Stromal cell of bone marrow (primary cell): Measurements from ENCODE around the gene TMEM174.
A peak's percentile ranks its signal among the peaks of the same experiment; 100 is the strongest.
"Not testable (repeated sequence)": the region's sequence is repeated elsewhere in the genome, so short reads cannot be mapped to it uniquely, and the experiment has no call there.

Experiments
- DNase-seq: peaks from one replicate; pipeline ENCODE4 v3.0.0-alpha.2; 2012; ENCODE audit warnings: low read depth

TMEM174 gene

DNA sequence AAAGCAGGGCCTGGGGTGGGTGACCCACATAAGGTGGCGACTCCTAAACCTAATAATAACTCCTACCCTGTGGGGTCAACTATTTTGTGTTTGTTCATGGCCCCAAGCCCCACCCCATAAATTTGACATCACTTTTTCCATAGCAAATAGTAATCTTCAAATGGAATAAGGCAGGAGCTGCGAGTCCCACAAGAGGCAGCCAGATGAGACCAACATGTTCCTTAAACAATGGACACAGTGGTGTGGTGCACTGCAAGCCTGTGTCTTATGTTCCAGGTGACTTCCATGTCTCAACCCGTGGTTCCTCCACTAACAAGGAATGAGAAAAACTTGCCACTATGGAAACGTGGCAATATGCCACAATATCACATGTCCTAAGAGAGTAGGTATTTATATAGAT, 20.6 kb downstream of the TMEM174 start:
- no peak for DNase-seq

DNA sequence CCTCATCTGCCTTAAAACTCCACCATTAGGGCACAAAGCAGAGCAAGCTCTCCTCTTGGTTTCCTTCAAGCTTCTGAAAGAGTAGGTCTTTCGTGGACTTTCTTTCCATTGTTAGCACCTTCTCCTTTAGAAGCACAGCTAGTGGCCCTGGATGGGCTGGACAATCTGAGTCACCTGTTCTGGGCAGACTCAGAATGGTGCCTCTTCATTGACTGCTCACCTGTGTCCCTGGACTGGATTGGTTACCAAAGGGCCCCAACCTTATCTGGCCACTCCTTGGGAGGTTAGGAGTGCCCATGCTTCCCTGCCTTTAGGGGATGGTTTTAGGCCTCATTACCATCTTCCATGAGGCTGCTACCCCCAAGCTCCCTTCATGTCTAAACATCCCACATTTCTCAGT, 23.2 kb downstream of the TMEM174 start:
- DNase-seq = no peak

DNA sequence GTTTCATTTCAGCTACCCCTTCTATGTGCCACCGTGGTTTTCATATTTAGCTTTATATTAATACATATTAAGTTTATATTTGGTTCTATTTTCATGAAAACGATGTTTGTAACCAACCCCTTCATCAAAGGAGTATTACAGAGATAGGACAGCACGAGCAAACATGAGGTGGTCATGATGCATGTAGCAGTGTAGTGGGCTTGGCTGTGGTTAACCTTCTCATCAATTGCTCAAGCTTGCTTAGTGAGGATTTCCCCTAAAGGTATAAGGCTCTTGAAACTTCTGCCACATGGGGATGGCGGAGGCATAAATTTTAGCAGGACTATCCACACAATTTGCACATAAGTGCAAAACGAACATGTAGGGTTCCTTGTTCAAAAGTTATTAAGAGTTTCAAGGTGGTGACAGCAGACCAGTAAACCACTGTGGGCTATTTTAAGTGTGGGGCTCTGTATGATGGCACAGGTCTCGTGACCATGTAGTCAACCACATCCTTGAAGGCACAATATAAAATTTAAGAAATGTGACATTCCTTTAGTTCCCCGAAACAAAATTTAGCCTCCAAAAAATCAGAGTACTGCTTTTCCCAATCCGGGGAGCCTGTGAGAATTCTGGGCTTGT, 24.8 kb downstream of the TMEM174 start:
- no peak for DNase-seq

DNA sequence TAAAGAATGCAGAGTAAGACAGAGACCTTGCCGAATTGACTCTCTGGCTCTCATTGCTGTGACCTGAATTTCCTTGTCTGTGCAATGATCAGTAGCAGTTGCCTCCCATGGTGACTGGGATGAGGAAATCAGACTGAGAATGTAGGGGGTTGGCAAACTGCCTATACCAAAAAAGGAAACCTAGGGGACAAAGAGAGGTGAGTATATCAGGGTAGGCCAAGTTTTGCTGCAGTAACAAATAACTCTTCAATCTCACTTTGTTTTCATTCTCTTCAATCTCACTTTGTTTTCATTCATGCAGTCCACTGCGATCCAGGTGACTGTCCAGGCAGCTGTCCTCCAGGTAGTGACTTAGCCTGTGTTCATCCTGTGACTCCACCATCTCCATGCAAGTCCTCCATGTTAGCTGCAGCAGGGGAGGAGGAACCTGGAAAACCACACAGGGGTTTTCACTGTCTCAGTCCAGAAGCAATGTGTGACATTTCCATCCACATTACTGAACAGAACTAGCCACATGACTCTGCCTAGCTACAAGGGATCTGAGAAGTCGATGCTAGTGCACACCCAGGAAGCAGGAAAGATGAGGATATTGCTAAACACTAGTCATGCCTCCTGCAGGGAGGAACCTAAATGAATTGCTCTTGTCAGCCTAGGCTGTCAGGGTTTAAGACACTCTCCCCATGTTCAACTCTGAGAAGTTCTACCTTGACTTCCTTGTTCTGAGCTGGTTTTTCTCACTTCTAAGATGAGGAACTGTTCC, 26.0 kb downstream of the TMEM174 start:
- no peak for DNase-seq

DNA sequence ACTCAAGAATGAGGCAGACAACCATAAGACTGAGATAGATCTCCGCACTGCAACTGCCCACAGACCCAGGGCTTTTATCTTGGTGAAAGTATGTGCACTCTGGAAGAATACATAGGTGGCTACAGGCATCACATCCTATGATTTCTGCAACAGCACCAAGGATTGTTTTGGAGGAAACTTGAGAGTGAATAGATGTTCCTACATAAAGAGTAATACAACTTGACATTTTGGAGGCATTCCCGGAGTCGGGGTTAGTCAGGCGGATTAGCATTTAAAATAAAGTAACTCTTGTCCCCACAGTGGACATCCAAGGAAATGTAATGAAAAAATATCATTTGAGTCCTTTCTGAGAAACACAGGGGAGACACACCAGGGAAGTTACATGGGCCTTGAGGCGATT, 26.7 kb downstream of the TMEM174 start:
- no peak for DNase-seq

DNA sequence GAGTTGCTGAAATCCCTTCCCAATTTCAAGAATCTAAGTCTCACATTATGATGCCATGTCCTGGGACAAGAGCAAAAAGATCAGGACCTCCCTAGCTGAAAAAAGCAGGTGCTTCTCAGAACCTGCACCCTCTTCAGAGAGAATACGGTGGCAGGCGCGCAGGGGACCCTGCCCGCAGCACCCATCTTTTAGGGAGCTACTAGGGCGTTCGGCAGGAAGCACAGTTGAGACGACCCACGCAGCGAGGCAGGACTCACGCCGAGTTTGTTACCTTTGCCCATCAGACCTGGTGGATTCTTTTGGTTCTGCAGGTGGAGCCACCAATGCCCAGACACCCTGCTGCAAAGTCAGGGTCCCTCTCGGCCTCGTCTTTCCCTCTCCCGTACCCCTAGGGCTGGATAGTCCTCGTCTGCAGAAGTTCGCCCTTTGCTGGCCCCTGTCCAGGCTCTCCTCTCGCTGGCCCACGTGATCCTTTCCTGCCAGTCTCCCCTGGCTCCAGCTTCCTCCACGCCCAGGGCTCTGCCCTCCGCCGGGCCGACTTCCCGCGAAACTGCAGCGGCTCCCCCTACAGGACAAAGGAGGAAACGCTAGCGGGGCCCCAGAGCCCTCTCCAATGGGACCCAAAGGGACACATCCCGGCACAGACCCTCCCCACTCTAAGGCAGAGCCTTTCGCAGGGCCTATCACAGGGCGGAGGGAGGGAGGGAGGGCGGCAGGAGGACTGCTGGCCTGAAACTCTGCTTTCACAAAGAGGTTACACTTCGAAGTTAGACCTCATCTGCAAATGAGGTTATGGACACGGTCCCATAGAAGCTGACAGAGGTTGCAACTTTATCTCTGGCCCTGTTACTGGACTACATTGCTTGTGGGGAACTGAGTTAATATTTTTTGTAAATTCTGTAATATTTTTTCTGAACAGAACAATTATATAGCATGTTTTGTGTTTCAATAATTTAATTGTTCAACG, 28.8 kb downstream of the TMEM174 start:
- DNase-seq = no peak

DNA sequence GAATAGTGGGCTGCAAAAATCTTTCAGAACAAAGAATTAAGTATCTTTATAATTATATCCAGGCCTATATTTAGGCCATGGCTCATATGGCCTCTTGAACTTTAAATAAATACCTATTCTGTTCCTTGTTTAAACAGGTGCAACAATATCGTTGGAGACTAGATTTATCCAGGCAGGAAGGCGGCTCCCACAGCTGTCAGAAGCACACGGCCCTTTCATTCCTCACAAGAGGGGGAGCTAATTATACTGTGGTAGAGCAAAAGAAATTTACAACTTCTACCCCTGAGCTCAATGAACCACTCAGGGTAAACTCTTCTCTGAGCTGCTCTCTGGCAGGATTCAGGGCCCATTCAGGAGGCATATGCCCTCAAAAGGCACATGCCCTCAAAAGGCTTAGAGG, 31.3 kb downstream of the TMEM174 start:
- DNase-seq = no peak

DNA sequence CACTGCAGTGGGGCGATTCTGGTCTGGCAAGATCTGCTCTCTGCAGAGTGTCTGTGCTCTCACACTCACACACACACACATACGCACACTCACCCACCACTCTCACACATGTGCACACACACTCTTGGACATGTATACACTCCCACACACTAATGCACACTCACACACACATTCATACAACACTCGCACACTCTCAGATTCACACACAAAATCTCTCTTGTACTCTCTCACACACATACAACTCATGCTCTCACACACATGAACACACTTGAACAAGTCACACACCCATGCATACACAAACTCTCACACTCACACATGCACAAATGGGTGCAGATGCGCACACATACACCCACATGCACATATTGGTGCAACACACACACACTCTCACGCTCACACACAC, 31.7 kb downstream of the TMEM174 start:
- DNase-seq = no peak

DNA sequence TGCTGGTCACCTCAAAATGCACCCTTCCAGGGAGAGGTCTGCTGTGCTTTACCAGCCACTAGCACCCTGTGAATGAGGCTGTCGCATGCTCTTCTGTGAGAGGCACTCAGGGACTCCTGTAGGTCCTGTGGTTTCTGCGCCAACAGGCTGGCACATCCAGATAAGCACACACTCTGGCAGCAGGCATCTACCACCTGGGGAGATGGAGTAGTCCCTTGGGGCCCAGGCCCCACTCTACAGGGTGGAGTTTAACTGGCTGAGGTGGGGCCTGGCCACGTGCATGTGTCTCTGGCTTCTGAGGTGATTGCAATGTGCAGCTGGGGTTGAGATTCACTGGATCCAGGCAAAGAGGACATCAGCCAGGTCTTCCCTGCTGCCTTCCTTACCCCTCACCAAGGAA, 32.3 kb downstream of the TMEM174 start:
- DNase-seq = no peak

DNA sequence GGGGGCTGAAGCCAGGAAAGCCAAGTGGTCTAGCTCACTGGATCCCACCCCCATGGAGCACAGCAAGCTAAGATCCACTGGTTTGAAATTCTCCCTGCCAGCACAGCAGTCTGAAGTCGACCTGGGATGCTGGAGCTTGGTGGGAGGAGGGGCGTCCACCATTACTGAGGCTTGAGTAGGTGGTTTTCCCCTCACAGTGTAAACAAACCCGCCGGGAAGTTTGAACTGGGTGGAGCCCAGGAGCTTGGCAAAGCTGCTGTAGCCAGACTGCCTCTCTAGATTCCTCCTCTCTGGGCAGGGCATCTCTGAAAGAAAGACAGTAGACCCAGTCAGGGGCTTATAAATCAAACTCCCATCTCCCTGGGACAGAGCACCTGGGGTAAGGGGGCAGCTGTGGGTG, 34.2 kb downstream of the TMEM174 start:
- not testable (repeated sequence) for DNase-seq

DNA sequence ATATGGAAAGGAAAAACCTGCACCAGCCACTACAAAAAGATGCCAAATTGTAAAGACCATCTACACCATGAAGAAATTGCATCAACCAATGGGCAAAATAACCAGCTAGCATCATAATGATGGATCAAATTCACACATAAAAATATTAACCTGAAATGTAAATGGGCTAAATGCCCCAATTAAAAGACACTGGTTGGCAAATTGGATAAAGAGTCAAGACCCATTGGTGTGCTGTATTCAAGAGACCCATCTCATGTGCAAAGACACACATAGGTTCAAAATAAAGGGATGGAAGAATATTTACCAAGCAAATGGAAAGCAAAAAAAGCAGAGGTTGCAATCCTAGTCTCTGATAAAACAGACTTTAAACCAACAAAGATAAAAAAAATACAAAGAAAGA, 36.1 kb downstream of the TMEM174 start:
- DNase-seq = not testable (repeated sequence)

DNA sequence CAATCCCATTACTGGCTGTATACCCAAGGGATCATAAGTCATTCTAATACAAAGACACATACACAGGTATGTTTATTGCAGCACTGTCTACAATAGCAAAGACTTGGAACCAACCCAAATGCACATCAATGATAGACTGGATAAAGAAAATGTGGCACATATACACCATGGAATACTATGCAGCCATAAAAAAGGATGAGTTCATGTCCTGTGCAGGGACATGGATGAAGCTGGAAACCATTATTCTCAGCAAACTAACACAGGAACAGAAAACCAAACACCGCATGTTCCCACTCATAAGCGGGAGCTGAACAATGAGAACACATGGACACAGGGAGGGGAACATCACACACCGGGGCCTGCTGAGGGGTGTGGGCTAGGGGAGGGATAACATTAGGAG, 39.7 kb downstream of the TMEM174 start:
- not testable (repeated sequence) for DNase-seq

DNA sequence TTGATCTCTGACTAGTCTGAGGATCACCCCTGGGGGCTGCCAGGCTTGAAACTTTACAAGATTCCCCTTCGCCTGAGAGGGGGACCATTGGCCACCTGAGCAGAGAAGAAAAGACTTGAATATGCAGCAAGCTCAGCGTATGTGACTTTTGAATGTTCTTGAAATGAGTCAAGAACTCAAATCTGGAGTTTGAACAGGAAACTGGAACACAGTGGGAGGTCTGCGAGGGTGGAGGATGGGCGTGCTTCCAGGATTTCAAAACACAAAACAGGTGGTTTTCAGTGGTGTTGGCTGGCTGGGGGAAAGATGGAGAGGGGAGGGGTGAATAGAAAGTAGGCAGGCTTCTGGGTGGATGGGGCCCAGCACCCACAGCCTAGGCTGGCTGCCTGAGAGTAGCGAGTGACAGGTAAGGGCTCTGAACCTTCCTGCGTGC, 40.6 kb downstream of the TMEM174 start:
- no peak for DNase-seq

DNA sequence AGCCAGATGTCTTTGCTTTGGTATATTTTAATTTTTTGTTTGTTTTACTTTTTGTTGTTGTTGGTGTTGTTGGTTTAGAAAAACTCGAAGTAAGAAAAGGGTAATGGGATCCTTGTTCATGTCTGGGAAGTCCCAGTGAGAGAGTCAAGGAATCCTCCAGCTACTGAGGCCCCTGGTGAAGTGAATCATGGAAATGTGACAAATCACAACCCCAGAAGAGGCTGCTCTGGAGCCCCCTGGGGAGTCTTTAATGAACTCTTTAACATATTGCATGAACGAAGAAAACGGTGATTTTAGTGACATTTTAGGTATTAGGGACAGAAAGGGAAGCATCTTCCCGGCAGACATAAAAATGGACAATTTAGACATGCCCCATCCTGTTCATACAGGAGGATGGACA, 41.3 kb downstream of the TMEM174 start:
- DNase-seq = no peak

DNA sequence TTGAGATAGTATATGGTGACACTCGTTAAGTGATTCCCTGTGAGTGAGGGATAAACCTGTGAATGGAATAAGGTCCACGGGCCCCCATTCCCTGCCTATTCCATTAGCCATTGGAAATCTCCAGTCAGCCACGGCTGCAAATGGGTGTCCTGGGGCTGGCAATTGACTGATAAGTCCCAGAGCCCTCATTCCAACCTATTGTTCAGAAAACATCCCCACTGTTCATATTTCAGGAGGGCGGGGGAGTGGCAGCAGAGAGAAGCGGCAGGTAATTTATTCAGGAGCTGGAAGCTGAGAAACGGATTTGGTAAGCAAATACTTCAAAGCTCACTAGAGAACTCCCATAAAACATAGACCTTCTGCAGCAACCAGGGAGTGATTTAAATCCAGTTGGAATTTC, 42.0 kb downstream of the TMEM174 start:
- DNase-seq = no peak

DNA sequence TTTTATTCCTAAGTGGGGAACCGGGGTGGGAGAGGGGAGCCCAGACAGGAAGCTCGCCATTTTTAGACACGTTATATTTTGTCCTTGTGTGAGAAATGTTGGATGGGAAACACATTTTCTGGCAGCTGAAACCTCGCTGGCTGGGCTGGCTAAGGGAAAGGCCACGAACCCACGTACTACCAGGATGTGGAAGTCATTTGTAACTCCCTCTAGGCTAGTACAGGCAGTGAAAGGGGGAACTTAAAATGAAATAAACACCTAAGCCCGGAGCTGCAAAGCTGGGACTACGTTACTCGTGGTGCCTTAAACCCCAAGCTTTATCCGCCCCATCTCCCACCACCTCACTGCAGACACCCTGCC, 42.5 kb downstream of the TMEM174 start:
- no peak for DNase-seq

DNA sequence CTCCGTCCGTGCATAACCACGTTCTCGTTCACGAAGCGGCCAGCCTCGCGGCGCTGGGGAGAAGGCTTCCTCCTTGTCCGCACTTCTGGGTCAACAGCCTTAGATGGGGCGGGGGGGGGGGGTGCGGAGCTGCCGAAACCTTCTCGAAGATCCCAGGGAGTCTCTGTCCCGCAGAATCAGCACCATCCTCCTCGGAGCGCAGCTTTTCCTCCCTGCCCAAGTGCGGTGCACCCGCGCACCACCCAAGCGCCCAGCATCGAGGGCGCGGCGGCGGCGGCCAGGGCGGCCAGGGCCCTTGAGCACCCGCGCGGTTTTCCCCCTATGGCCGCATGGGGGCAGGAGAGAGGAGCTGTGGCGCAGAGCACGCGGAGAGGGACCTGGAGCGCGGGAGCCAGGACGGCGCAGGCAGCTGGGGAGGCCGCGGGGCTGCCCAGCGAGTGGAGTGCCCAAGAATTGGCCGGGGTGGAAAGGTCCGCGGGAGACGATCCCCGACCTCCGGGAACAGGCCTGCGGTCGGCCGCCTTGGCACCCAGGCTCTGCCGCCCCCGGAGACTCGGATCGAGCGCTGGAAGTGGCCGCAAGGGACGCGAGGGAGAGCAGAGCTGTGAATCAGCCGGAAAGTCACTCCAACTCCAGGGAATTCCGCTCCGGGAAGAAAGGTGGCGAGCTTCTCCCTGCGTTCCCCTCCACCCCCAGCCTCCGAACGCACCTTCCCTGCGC, 43.1 kb downstream of the TMEM174 start:
- DNase-seq = peak; percentile 55

DNA sequence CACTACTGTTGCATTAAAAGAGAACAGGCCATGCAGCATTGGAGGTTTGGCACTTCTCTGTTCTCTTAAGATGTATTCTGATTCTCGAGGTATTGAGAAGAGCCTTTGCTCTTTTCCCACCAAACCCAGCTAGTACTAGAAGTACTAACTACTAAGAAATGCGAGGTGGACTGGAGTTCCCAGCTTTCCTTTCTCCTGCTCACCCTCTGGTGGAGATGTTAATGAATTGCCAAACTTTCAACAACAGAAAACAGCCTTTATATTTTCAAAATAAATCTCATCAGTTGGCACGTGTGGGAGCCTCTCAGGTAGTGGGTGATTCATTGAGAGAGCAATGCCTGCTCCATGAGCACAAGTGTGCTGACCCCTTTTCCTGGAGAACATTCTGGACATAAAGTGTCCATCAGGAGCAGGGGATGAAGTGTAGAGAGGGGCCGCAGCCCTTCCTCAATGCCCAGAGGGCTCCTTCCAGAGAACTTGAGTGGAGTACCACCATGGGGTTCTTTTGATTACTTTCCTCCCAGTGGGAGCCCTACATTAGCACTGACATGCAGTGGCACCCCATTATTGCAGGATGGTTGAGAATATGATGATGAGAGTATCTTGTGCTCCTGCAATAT, 45.7 kb downstream of the TMEM174 start:
- peak; percentile 31 for DNase-seq

DNA sequence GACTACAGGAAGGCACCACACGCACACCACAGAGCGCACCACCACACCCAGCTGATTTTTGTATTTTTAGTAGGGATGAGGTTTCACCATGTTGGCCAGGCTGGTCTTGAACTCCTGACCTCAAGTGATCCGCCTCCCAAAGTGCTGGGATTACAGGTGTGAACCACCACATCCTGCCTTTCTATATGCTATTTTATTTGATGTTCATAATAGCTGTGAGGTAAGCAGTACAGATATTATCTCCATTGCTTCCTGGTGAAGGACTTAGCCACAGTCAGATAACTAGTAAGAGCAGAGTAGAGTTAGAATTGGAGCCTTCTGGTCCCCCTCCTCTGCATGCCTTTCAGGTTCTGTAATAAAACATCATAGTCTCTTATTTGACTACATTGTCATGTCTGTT, 46.3 kb downstream of the TMEM174 start:
- DNase-seq = not testable (repeated sequence)

DNA sequence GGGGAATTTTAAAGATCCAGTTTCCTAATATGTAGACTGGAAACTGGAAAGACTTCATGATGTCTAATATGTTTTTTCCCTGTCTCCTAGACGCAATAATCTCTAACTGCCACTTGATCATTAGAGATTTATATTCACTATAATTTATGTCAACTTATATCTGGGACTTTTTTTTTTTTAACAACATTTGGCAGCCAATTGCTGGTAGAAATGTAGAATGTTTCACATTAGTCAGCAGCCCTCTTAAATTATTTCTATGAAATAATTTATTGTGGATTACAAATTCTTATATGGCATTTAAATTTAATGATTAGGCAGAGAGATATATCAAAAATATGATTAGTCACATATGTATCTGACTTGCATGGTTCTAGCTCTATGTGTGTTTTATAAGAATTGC, 48.2 kb downstream of the TMEM174 start:
- DNase-seq = no peak

DNA sequence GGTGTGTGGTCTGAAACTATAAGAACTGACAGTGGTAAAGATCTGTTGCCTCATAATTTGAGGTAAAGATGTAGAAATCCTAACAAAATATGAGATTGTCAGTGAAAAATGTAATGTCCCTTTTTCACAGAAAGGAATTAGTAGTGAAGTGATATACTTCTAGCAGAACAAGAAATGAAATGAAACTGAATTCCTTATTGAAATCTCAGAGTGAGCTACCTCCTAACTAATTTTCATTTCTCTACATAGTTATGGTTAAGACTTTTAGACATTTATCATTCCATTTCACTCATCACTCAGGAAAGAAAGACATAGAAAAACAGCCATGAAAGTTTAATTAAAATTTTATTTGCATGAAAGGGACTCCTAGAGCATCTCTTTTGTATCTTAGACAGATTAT, 48.7 kb downstream of the TMEM174 start:
- DNase-seq = no peak

DNA sequence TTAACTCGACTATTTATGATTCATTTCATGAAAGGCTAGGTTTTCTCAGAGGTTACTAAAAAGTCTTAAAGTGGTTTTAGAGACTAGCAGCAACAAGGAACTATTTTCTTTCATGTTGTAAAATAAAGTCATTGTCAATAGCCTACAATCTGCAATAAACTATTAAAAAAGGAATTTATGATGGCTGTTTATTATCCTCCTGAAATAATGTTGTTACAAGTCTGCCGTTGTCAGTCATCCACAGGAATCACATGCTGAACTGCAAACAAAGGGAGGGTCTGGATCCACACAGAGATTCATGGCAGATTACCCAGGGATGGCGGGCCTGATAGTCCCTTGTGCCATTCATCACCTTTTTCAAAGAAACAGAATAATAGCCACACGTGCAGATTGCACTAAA, 49.2 kb downstream of the TMEM174 start:
- no peak for DNase-seq
